Ovary (tissue), 9 donors: ENCODE data around the gene PRDM16. TPM values are rescaled to one million over a fixed set of nuclear protein-coding genes. Genes with fewer than 3 reads are reported as not detected.

Experiments used
- DNase-seq, 5 donors: peaks; one replicate each; pipeline ENCODE4 v3.0.0-alpha.2; 2019 to 2020
- H3K27ac ChIP-seq, 2 donors: fragments of 200-600 bp; one replicate each; pipeline versions ENCODE4 v1.5.1 to v1.8.0; 2019 to 2022
- H3K27me3 ChIP-seq: fragments of 200-600 bp; one replicate; pipeline ENCODE4 v1.8.0; 2022
- H3K36me3 ChIP-seq: fragments of 200-600 bp; sonication (generic); one replicate; pipeline ENCODE4 v1.5.1; 2019
- H3K4me1 ChIP-seq: one replicate; pipeline ENCODE4 v1.8.1; 2013; ENCODE audit warnings: mild to moderate bottlenecking, moderate library complexity; ENCODE audit not compliant: insufficient read depth
- H3K4me3 ChIP-seq: fragments of 200-600 bp; sonication (generic); one replicate; pipeline ENCODE4 v1.5.1; 2017
- H3K9me3 ChIP-seq, 2 donors: fragments of 200-600 bp in 1 of 2; sonication (generic) in 1 of 2; one replicate each; pipeline versions ENCODE4 v1.5.1 to v1.8.1; 2013 to 2019; ENCODE audit warnings: mild to moderate bottlenecking in 1 of 2, moderate library complexity in 1 of 2
- EP300 ChIP-seq: sonication (generic); formaldehyde crosslinking; IDR thresholded peaks from one replicate; pipeline ENCODE4 v1.6.1; 2017; ENCODE audit warnings: antibody characterized with exemption
- POLR2A ChIP-seq: fragments of 450-650 bp; IDR thresholded peaks from one replicate; pipeline ENCODE4 v1.6.1; 2017; ENCODE audit warnings: antibody characterized with exemption, mild to moderate bottlenecking, moderate library complexity
- WGBS, 3 donors: extraction: QIAGEN DNeasy Blood & Tissue Kit in 1 of 3; methylation state at CpG; one replicate each; pipeline versions ENCODE4 v1.1.5 to v1.1.7; 2013 to 2017; 5-methylcytosine and 5-hydroxymethylcytosine counted together
- intact Hi-C, 4 donors: fragments of 100-400 bp; cut with DNase I; formaldehyde crosslinking; loops; one replicate each; pipeline versions ENCODE4 v1.11.0 to v1.15.1; 2022 to 2023
- polyA plus RNA-seq, 2 donors: library from polyadenylated mRNA; stranded (reverse); fragments of 200-250 nt in 1 of 2; fragments of 350-450 nt in 1 of 2; fragmentation: Illumina TruSeq in 1 of 2; extraction: RNeasy Lipid Tissue Mini Kit (QIAGEN cat#74804) in 1 of 2; gene quantifications; one replicate each; pipeline ENCODE4 v1.2.3, GENCODE V29; 2013 to 2014
- total RNA-seq, 7 donors: library from RNA; depleted of rRNA in 2 of 7; stranded (reverse); fragments of >200 nt in 2 of 7; fragmentation: NEBNext Ultra II Directional in 3 of 7; extraction: Animal tissue kit (Norgen Biotek cat#: 25700) in 3 of 7; gene quantifications; one replicate each; pipeline versions ENCODE4 v1.1.0 to v1.2.4, GENCODE V29; 2016 to 2023
- TF ChIP-seq, protein P1 (sequence below), 3 donors: fragments of 450-650 bp in 2 of 3; fragments of 200-600 bp in 1 of 3; IDR thresholded peaks; one replicate each; pipeline versions ENCODE4 v1.5.1 to v1.8.0; 2016 to 2022; ENCODE audit warnings: antibody characterized with exemption in 3 of 3, mild to moderate bottlenecking in 1 of 3
- donor health status: DM: no; HTN: no; CAD: no; lungs with moderate emphysema.
- donor health status: DM: no; HTN: no; CAD: no.
- donor health status: Bipolar disorder and iron deficiency.
- donor health status: DM: yes; HTN: yes; CAD: no.
- donor health status: DM: no; HTN: no; CAD: no.
- donor health status: DM: yes; HTN: yes; CAD: no.

The PRDM16 gene
- total and polyA plus RNA-seq, 9 donors, result 1.1 to 17.3 (median 3.9) TPM

DNA sequence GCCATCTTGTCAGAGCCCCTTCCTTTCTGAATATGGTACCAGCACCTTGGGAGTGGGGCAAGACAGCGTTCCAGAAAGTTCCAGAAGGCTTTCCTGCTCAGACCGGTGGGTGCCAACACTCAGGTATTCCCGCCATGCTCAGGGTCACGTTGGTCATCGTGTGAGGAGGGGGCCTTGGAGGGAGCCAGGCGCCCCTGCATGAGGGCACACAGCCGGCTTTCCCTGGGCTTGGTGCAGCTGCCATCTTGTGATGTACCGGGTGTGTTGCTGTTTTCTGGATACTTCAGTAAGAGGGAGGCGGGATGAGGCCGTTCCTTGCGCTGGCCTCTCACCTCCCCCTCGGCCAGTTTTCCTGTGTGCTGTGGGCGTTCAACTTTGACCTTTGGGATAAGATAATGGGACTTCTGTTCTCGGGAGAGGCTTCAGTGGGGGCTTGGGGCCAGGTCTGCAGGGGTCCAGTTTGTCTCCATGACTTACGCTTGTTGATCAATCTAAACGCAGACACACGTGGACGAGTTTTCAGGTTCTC is 69.7 kb downstream of the PRDM16 start:
- Histone ChIP-seq H3K27ac (no peak overlapping the region), H3K36me3 (no peaks in the 10 kb centered on the region), H3K4me1 (peaks cover 7% of the 10 kb centered on the region), H3K27me3 (no peaks in the 10 kb centered on the region), H3K9me3 (no peaks in the 10 kb centered on the region), H3K4me3 (no peak overlapping the region)
- no peak for DNase-seq
- WGBS, 3 donors, result 59 to 66% (median 62%) methylated on average over 18 of the region's 18 CpGs
- intact Hi-C loops, result no loop called here
- TF ChIP-seq, protein P1, sequence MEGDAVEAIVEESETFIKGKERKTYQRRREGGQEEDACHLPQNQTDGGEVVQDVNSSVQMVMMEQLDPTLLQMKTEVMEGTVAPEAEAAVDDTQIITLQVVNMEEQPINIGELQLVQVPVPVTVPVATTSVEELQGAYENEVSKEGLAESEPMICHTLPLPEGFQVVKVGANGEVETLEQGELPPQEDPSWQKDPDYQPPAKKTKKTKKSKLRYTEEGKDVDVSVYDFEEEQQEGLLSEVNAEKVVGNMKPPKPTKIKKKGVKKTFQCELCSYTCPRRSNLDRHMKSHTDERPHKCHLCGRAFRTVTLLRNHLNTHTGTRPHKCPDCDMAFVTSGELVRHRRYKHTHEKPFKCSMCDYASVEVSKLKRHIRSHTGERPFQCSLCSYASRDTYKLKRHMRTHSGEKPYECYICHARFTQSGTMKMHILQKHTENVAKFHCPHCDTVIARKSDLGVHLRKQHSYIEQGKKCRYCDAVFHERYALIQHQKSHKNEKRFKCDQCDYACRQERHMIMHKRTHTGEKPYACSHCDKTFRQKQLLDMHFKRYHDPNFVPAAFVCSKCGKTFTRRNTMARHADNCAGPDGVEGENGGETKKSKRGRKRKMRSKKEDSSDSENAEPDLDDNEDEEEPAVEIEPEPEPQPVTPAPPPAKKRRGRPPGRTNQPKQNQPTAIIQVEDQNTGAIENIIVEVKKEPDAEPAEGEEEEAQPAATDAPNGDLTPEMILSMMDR (IDR thresholded peaks at IDR 0.05), result no peak
- TF ChIP-seq POLR2A, result no peak
- no peak for TF ChIP-seq EP300

DNA sequence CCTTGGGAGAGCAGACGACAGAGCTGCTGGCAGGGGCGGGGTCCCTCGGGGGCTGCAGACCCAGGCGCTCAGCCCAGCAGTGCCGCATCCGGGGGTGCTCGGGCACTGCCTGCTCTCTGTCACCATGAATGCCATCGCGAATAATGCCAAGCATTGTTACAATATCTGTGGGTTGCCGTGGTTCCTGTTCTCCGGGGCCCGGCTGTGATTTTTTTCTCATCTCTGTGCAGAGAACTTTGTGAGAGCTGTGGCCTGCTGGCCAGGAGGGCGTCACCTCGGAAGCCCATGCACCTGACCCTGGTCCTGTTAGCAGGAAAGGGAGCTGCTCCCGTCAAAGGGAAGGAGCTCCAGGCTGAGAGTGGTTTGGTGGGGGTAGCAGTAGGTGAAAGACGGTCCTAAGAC is 70.4 kb downstream of the PRDM16 start:
- TF ChIP-seq POLR2A, result no peak
- no peak for TF ChIP-seq EP300
- TF ChIP-seq, protein P1 (IDR thresholded peaks at IDR 0.05), result no peak
- Histone ChIP-seq H3K27me3 (no peaks in the 10 kb centered on the region), H3K27ac (no peak overlapping the region), H3K9me3 (no peaks in the 10 kb centered on the region), H3K4me3 (no peak overlapping the region), H3K4me1 (peaks cover 2% of the 10 kb centered on the region), H3K36me3 (no peaks in the 10 kb centered on the region)
- intact Hi-C loops, result no loop called here
- WGBS, 3 donors, result 45 to 60% (median 48%) methylated on average over 14 to 16 of the region's 16 CpGs
- DNase-seq, result no peak

DNA sequence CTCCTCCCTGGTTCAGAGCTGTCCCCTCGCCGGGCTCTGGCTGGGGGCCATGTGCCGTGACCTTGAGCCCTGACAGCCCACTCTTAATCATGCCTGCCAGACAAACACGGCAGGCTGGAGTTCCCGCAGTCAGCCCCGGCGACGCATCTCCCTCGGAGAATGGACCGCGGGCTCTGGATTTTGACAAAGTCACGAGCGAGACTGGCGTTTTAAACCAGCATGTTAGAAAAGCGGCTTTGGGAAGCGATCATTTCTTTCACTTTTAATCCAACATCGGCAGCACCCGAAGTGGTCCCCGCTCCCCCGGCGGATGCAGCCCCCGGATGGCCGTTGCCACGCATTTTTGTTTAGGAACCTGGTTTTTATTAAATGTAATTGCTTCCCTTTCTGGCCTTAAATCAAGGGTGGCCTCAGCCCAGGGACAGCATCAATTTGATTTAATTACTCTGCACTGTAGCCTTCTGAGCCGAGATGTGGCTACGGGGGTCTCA is 70.9 kb downstream of the PRDM16 start:
- Histone ChIP-seq H3K4me3 (no peak overlapping the region), H3K9me3 (no peaks in the 10 kb centered on the region), H3K27me3 (no peaks in the 10 kb centered on the region), H3K4me1 (peaks cover 2% of the 10 kb centered on the region), H3K36me3 (no peaks in the 10 kb centered on the region), H3K27ac (no peak overlapping the region)
- WGBS, 3 donors, result 6 to 13% (median 6%) methylated on average over 26 of the region's 26 CpGs
- DNase-seq, result no peak
- TF ChIP-seq POLR2A, result no peak
- intact Hi-C loops, result no loop called here

DNA sequence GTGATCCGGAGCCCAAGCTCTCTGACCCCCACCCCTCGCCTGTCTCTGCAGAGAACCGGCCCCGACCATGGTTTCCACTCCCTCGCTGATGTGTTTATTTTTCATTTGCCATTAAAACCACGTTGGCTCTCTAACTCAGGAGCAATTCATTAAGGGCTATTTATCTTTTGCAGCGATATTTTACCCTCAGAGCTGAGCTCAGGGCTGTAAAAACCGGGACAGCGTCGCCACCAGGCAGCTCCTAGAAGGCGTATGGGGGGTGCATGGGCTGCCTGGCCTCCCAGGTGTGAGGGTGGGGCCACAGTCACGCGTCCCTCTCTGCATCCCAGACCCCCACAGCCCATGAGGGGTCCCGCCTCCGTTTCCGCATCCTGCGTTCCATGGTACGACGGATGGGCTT is 71.4 kb downstream of the PRDM16 start:
- Histone ChIP-seq H3K27ac (no peak overlapping the region), H3K4me3 (no peak overlapping the region), H3K27me3 (no peaks in the 10 kb centered on the region), H3K4me1 (peaks cover 2% of the 10 kb centered on the region), H3K36me3 (no peaks in the 10 kb centered on the region), H3K9me3 (no peaks in the 10 kb centered on the region)
- intact Hi-C loops, result no loop called here
- WGBS, 3 donors, result 24 to 30% (median 29%) methylated on average over 19 of the region's 19 CpGs
- DNase-seq, result no peak
- TF ChIP-seq EP300 (no peak), POLR2A (no peak)
- TF ChIP-seq, protein P1 (IDR thresholded peaks at IDR 0.05), result no peak

DNA sequence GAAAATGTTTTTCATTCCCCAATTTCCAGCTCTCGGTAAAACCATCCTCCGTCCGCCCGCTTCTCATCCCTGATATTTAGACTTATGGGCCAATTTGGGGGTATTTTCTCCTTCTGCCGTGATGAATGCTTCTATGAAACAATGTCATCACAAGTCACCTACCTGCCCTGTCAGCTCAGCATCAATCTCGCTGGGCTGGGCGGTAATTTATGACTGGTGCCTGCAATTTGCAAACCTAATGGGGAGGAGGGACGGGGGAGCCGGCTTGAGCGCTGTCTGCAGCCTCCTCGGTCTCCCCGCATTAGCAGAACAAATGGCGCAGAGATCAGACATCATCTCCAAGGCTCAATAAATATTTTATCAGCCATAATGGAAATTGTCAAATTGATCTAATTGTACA is 72.1 kb downstream of the PRDM16 start:
- Histone ChIP-seq H3K4me1 (peaks cover 6% of the 10 kb centered on the region), H3K27me3 (no peaks in the 10 kb centered on the region), H3K36me3 (no peaks in the 10 kb centered on the region), H3K9me3 (no peaks in the 10 kb centered on the region), H3K4me3 (no peak overlapping the region), H3K27ac (no peak overlapping the region)
- intact Hi-C loops, result no loop called here
- TF ChIP-seq, protein P1 (IDR thresholded peaks at IDR 0.05), result no peak
- TF ChIP-seq POLR2A, result no peak
- WGBS, 3 donors, result 66 to 87% (median 83%) methylated on average over 13 of the region's 13 CpGs
- DNase-seq, result no peak
